KOPT-K1 (cell line): ENCODE data around the gene VTN.
"Not testable (repeated sequence)": the region's sequence is repeated elsewhere in the genome, so short reads cannot be mapped to it uniquely, and the experiment has no call there.

Source experiments
- H3K27ac ChIP-seq: fragments of 200-600 bp; sonication (generic); 2 replicates; pipeline ENCODE4 v1.5.1; 2016; ENCODE audit warnings: antibody characterized with exemption, mild to moderate bottlenecking, low read depth, low read length; ENCODE audit not compliant: poor library complexity, severe bottlenecking
- H3K36me3 ChIP-seq: fragments of 200-600 bp; sonication (generic); 2 replicates; pipeline ENCODE4 v1.5.1; 2017; ENCODE audit warnings: antibody characterized with exemption, mild to moderate bottlenecking, low read length, moderate library complexity; ENCODE audit not compliant: insufficient read depth
- H3K9me3 ChIP-seq: fragments of 200-600 bp; sonication (generic); 2 replicates; pipeline ENCODE4 v1.5.1; 2017; ENCODE audit warnings: antibody characterized with exemption, low read length, mild to moderate bottlenecking; ENCODE audit not compliant: insufficient read depth, poor library complexity, severe bottlenecking

The VTN gene

GRCh38 chr17:28345419-28346198 is 24.5 kb downstream of the VTN start:
- Histone ChIP-seq H3K27ac (no peak overlapping the region), H3K9me3 (no peaks in the 10 kb centered on the region), H3K36me3 (peaks cover 89% of the 10 kb centered on the region)

- peak overlapping the region; percentile 51 for H3K27ac ChIP-seq
- peaks cover 77% of the 10 kb centered on the region for H3K36me3 ChIP-seq
- no peaks in the 10 kb centered on the region for H3K9me3 ChIP-seq
These were observed 25.6 kb downstream of the VTN start for GRCh38 chr17:28344435-28344901.

GRCh38 chr17:28344011-28344410 is 26.1 kb downstream of the VTN start:
- H3K9me3 ChIP-seq, result no peaks in the 10 kb centered on the region
- peak overlapping the region; percentile 51 for H3K27ac ChIP-seq
- H3K36me3 ChIP-seq, result peaks cover 73% of the 10 kb centered on the region

- no peaks in the 10 kb centered on the region for H3K9me3 ChIP-seq
- peak overlapping the region; percentile 51 for H3K27ac ChIP-seq
- peaks cover 68% of the 10 kb centered on the region for H3K36me3 ChIP-seq
These were observed 26.6 kb downstream of the VTN start for GRCh38 chr17:28343491-28343932.

- Histone ChIP-seq H3K9me3 (no peaks in the 10 kb centered on the region), H3K36me3 (peaks cover 56% of the 10 kb centered on the region), H3K27ac (no peak overlapping the region)
These were observed 27.8 kb downstream of the VTN start for GRCh38 chr17:28342313-28342712.

GRCh38 chr17:28341516-28341915 is 28.6 kb downstream of the VTN start:
- no peaks in the 10 kb centered on the region for H3K9me3 ChIP-seq
- H3K27ac ChIP-seq, result no peak overlapping the region
- H3K36me3 ChIP-seq, result peaks cover 48% of the 10 kb centered on the region

- peaks cover 36% of the 10 kb centered on the region for H3K36me3 ChIP-seq
- H3K27ac ChIP-seq, result no peak overlapping the region
- H3K9me3 ChIP-seq, result no peaks in the 10 kb centered on the region
These were observed 29.7 kb downstream of the VTN start for GRCh38 chr17:28340374-28340773.

- no peaks in the 10 kb centered on the region for H3K9me3 ChIP-seq
- H3K27ac ChIP-seq, result no peak overlapping the region
- H3K36me3 ChIP-seq, result peaks cover 27% of the 10 kb centered on the region
These were observed 30.7 kb downstream of the VTN start for GRCh38 chr17:28339431-28339830.

GRCh38 chr17:28338769-28339212 is 31.3 kb downstream of the VTN start:
- not testable (repeated sequence) for H3K9me3 ChIP-seq, H3K27ac ChIP-seq
- peaks cover 22% of the 10 kb centered on the region for H3K36me3 ChIP-seq

GRCh38 chr17:28338056-28338768 is 31.9 kb downstream of the VTN start:
- Histone ChIP-seq H3K36me3 (peaks cover 22% of the 10 kb centered on the region), H3K27ac (no peak overlapping the region), H3K9me3 (no peaks in the 10 kb centered on the region)

- Histone ChIP-seq H3K27ac (peak overlapping the region; percentile 57), H3K36me3 (peaks cover 10% of the 10 kb centered on the region), H3K9me3 (no peaks in the 10 kb centered on the region)
These were observed 33.9 kb downstream of the VTN start for GRCh38 chr17:28335959-28336871.

GRCh38 chr17:28335201-28335958 is 34.7 kb downstream of the VTN start, which contains the start of the genes IFT20 and TNFAIP1:
Gene IFT20, minus strand, starts transcription at chr17:28335472. Its CDS starts 3,487 bp downstream, at chr17:28331985.
Gene TNFAIP1, plus strand, starts transcription at chr17:28335761. Its CDS starts 3,761 bp downstream, at chr17:28339522.
- peaks cover 13% of the 10 kb centered on the region; the same call in 1 of the 2 replicates for H3K36me3 ChIP-seq
- H3K27ac ChIP-seq, result peak within 1 kb of the TSS; percentile 57
- no peaks in the 10 kb centered on the region for H3K9me3 ChIP-seq

GRCh38 chr17:28334666-28335200 is 35.4 kb downstream of the VTN start:
- peaks cover 16% of the 10 kb centered on the region; the same call in 1 of the 2 replicates for H3K36me3 ChIP-seq
- peak overlapping the region; percentile 30 for H3K27ac ChIP-seq
- H3K9me3 ChIP-seq, result no peaks in the 10 kb centered on the region

- peaks cover 20% of the 10 kb centered on the region for H3K36me3 ChIP-seq
- no peak overlapping the region for H3K27ac ChIP-seq
- no peaks in the 10 kb centered on the region for H3K9me3 ChIP-seq
These were observed 35.9 kb downstream of the VTN start for GRCh38 chr17:28334171-28334570.
